GM06990 (cell line): ENCODE results near the gene HRG.

Source experiments
- DNase-seq: peaks from one replicate; pipeline ENCODE4 v3.0.0-alpha.2; 2011; ENCODE audit not compliant: insufficient read length; ENCODE audit errors: extremely low read depth
- H3K27me3 ChIP-seq: replicated peaks from 2 replicates; pipeline ENCODE4 v1.6.0; 2011; ENCODE audit warnings: low read length; ENCODE audit not compliant: control insufficient read depth, insufficient read depth
- H3K36me3 ChIP-seq: 2 replicates; pipeline ENCODE4 v1.5.1; 2011; ENCODE audit warnings: low read length; ENCODE audit not compliant: control insufficient read depth, insufficient read depth
- H3K4me3 ChIP-seq: replicated peaks from 2 replicates; pipeline ENCODE4 v1.5.1; 2011; ENCODE audit warnings: low read depth, mild to moderate bottlenecking, control low read depth, low read length
- CTCF ChIP-seq: IDR thresholded peaks from 2 replicates; pipeline ENCODE4 v1.5.1; 2011; ENCODE audit warnings: low read length, control low read depth, mild to moderate bottlenecking, inconsistent platforms; ENCODE audit not compliant: insufficient read depth, poor library complexity, severe bottlenecking

The HRG gene

GRCh38 chr3:186648851-186649250, 17.0 kb upstream of the HRG start:
- H3K4me3 ChIP-seq, result no peak overlapping the region
- no peaks in the 10 kb centered on the region for H3K27me3 ChIP-seq
- no peak for DNase-seq
- no peak for TF ChIP-seq CTCF
- H3K36me3 ChIP-seq, result no peaks in the 10 kb centered on the region

GRCh38 chr3:186651678-186652215, 14.1 kb upstream of the HRG start:
- no peaks in the 10 kb centered on the region for H3K27me3 ChIP-seq
- H3K4me3 ChIP-seq, result no peak overlapping the region
- TF ChIP-seq CTCF, result no peak
- no peaks in the 10 kb centered on the region for H3K36me3 ChIP-seq
- DNase-seq, result no peak

GRCh38 chr3:186653080-186653707, 12.6 kb upstream of the HRG start:
- Histone ChIP-seq H3K27me3 (no peaks in the 10 kb centered on the region), H3K4me3 (no peak overlapping the region), H3K36me3 (no peaks in the 10 kb centered on the region)
- no peak for TF ChIP-seq CTCF
- peak; percentile 43 for DNase-seq

- no peak overlapping the region for H3K4me3 ChIP-seq
- no peak for TF ChIP-seq CTCF
- no peaks in the 10 kb centered on the region for H3K36me3 ChIP-seq
- H3K27me3 ChIP-seq, result no peaks in the 10 kb centered on the region
- no peak for DNase-seq
Measured at GRCh38 chr3:186653984-186654383, 11.8 kb upstream of the HRG start.

GRCh38 chr3:186663361-186664118, 2.3 kb upstream of the HRG start:
- TF ChIP-seq CTCF, result no peak

More at GRCh38 chr3:186663361-186664118, 2.3 kb upstream of the HRG start:
- Histone ChIP-seq H3K27me3 (no peaks in the 10 kb centered on the region; the same call in 1 of the 2 replicates), H3K36me3 (no peaks in the 10 kb centered on the region), H3K4me3 (no peak overlapping the region)
- no peak for DNase-seq
